GM18511 (cell line): Measurements from ENCODE around the gene DVL1.
"Not testable (repeated sequence)": the region's sequence is repeated elsewhere in the genome, so short reads cannot be mapped to it uniquely, and the experiment has no call there.

Experiments
- ATAC-seq: cut with Tn5 transposase; IDR thresholded peaks from one replicate; pipeline ENCODE4 v1.9.1; 2021; ENCODE audit warnings: mild to moderate bottlenecking, moderate library complexity; ENCODE audit not compliant: unreplicated experiment

The DVL1 gene

DNA sequence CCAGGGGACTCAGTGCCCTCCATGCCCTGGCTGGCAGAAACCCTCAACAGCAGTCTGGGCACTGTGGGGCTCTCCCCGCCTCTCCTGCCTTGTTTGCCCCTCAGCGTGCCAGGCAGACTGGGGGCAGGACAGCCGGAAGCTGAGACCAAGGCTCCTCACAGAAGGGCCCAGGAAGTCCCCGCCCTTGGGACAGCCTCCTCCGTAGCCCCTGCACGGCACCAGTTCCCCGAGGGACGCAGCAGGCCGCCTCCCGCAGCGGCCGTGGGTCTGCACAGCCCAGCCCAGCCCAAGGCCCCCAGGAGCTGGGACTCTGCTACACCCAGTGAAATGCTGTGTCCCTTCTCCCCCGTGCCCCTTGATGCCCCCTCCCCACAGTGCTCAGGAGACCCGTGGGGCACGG, 21.0 kb downstream of the DVL1 start:
- ATAC-seq, result no peak

DNA sequence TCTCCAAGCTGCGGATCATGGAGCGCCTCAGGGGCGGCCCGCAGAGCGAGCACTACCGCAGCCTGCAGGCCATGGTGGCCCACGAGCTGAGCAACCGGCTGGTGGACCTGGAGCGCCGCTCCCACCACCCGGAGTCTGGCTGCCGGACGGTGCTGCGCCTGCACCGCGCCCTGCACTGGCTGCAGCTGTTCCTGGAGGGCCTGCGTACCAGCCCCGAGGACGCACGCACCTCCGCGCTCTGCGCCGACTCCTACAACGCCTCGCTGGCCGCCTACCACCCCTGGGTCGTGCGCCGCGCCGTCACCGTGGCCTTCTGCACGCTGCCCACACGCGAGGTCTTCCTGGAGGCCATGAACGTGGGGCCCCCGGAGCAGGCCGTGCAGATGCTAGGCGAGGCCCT, 21.9 kb downstream of the DVL1 start:
- no peak for ATAC-seq

DNA sequence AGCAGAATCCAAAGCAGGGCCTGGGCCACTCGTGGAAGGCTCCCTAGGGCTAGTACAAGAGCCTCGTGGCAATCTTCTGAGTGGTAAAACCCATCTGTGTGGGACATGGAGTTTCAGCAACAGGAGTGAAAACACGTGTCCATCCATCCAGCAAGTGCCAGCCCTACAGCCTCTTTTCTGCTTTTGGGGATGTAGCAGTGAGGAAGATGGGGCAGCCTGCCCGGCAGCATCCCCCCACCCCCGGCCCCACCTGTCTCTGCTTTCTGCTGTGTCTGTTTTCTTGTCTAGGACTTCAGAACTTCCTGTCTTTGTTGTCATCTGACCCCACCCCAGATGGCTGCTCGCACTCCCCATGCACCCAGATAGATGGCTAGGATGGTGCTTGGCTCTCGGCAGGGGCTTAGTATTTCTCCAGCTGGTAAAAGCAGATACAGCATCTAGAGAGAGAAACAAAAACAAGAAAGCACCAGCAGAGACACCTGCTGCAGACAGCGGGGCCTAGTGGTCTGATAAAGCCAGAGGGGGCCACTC, 23.1 kb downstream of the DVL1 start:
- ATAC-seq, result no peak

DNA sequence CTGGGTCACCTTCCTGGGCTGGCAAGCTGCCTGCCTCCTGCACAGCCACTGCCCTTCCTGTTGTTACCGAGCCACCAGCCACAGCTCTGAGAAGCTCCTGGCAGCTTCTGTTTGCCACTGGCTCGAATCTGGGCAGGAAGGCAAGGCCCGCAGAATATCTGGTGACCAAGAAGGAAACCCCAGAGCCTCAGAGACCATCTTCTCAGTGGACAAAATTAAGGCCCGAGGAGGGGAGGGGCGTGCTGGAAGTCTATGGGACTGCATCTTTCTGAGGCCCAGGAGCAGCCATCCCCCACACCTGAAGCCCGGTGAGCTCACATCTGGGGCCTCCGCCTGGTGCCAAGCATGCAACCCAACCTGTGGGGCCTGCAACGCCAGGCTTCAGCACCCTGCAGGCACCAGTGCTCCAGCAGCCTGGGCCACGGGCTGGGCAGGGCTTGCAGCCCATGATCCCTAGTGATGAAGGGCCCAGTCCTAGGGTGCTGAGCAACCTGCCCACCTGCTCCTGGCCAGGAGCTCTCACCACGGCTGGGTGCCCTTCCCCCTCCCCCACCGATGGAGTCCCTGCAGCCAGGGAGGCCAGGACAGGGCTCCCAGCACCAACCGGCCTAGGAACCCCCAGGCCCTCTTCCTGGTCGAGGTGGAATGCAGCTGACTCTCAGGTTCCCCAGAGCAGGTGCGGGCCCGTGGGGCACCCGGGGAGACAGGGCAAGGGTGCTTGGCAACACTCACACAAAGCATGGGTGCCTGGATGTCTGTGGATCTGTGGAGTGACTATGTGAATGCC, 23.7 kb downstream of the DVL1 start:
- no peak for ATAC-seq

DNA sequence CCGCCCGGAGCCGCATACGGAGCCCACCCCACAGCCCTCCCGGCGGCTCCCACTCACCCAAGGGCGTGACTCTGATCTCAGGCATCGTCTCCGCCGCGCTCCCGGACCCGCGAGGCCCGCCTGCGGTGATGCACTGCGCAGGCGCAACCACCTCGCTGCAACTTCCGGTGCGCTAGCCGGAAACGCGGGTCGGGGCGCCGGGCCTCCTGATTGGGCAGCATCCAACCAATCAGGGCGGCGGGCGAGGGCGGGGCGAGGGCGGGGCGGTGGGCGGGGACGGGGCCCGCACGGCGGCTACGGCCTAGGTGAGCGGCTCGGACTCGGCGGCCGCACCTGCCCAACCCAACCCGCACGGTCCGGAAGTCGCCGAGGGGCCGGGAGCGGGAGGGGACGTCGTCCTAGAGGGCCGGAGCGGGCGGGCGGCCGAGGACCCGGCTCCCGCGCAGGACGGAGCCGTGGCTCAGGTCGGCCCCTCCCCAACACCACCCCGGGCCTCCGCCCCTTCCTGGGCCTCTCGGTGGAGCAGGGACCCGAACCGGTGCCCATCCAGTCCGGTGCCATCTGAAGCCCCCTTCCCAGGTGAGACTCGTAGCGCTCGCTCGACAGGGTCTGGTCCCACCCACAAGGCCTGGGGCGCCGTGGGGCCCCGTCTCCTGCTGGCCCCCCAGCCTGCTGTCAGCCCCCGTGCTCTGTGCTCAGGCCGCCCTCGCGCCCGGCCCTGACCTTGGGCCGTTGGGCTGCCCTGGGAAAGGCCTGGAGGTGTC, 24.5 kb downstream of the DVL1 start, which contains the start of the genes CPTP and INTS11:
CPTP (plus strand) TSS at position 279 of the 764 bp plus-strand sequence. CDS start 2,109 bp downstream, outside the sequence.
INTS11 (minus strand) TSS at position 137 of the 764 bp plus-strand sequence; CDS start at position 85, 52 bp downstream.
- ATAC-seq, result peak; percentile 84

DNA sequence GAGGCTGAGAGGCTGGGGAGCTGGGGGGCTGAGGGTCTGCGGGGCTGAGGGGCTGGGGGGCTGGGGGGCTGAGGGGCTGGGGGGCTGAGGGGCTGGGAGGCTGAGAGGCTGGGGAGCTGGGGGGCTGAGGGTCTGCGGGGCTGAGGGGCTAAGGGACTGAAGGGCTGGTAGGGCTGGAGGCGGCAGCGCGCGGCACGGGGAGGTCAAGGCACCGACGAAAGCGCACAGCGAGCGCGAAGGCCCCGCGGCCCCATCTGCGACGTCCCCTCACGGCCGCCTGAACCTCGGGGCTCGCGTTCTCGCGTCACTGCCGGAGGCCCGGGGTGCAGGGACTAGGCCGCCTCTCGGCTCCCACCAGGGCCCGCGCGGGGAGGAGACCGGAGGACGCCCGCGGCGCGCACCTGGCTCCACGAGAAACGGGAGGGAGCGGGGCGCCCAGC, 25.1 kb downstream of the DVL1 start:
- peak; percentile 28 for ATAC-seq

DNA sequence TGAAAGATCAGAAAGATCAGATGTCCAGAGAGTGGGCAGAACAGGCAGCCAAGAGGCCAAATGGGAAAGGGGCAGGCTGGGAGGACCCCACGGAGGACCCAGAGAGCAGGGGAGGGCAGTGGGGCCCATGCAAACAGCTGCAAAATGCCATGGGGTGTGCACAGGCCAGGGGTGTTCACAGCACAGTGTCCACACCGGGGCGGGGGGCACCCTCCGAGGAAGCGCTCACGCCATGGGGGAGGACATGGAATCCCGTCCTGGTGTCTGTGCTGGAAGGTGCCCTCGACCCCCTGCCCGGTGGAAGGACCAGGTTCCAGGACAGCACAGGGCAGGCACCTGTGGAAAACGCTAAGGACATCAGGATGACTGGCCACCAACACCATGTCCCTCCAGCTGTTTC, 26.3 kb downstream of the DVL1 start:
- no peak for ATAC-seq

DNA sequence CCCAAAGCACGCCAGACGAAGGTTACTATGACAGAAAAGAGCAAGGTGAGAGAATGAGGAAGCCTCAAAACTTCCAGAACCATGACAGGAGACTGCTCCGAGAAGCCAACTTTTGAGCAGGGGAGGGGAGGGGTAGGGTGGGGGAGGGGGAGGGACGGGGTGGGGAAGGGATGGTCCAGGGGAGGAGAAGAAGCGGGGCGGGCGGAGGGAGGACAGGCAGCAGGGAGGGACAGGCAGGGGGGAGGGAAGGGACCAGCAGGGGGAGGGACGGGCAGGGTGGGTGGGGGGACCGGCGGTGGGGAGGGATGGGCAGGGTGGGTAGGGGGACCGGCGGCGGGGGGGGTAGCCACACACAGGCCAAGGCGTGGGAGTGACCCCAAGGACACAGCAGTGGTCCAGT, 26.8 kb downstream of the DVL1 start:
- ATAC-seq, result no peak

DNA sequence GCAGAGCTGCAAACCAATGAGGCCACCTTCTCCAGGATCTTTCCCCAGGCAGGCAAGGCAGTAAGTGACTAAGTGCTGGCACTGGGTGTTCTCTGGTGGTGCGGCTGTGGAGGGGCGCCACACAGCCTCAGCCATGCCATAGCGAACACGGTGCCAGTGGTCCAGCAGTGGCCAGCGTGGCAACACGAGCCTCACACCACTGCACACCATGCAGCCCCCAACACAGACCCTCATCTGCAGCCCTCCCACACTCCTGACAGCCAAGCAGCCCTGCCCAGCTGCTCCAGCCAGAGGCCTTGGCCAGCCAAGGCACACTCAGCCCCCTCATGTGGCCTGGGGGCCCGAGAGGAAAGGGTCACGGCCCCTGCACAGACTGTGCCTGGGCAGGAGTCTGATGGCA, 27.7 kb downstream of the DVL1 start:
- ATAC-seq, result no peak

DNA sequence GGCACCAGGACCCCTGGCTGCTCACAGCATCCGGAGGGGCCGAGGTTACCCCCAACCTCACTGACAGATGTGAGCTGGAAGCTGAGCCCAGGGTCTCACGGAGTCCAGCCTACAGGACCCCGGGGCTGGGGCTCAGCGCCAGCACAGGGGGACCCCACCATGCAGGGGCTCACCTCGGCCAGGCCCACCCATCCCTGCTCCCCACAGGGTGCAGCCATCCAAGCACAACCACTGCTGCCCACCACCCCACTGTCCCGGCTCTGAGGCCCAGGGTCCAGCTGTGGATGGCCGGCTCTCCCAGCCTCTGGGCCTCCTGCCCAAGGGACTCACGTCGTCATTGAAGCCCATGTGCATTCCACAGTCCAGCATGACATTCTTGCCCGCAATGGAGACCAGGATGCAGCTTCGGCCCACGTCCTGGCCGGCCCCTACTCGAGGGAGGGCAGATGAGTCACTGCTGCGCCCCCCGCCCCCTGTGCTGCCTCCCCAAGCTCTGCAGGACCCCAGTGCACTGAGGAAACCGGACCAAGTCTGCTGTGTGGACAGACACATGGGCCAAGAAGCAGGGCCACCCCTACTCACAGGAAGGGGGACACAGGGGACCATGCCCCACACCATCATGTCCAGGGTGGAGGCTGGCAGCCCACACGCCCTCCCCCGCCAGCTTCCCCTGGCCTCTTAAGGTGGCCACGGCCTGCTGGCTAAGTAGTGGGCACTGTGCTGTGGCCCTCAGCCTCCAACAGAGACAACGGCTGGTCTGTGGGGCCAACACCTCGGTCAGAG, 28.4 kb downstream of the DVL1 start:
- no peak for ATAC-seq

DNA sequence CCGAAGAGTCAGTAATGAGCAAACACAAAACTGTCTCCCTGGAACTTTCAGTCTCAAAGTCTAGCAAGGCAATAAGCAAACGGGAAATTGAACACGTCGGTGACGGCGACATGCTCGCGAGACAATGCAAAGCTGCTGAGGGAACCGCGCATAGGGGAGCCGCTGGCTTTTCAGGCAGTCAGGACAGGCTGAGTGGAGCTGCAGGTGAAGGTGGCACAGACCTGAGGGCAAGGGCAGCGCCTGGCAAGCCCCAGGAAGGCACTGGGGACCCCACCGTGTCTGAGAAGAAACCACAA, 29.6 kb downstream of the DVL1 start:
- ATAC-seq, result no peak

DNA sequence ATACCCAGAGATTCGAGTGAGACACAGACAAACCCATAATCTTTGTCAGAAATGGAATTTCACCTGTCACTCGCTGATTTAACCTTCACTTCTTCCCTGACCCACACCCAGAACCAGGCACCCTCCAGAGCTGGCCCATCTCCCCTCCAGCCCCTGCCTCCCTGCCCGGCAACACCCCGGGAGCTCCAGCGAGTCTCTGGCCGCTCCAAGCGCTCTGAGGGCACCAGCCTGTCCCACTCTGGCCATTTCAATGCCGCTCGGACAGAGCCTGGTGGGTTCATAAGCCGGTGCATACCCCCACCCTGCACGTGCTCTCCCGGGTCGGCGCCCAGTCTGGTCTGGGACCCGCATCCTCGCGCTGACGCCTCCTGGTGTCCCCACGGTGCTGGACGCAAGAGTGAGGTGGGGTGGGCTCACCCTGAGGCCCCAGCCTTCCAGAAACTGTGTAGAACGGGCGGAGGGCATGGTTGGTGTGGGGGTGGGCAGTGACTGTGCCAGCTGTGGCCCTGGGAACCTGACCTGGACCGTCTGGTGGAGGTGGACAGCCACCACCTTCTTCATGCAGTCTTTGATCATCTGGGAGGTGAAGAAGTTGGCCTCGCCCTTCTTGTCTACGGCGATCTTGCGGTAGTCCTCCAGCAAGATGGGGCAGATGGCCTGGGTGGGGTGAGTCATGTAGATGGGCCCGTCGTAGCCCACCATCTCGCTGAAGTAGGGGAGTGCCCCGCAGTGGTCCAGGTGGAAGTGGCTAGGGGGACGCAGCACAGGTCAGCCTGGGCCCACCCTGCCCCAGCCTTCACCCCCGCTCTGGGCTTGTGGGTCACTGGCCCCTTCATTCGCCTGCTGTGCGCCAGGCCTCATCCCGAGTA, 30.2 kb downstream of the DVL1 start:
- no peak for ATAC-seq

DNA sequence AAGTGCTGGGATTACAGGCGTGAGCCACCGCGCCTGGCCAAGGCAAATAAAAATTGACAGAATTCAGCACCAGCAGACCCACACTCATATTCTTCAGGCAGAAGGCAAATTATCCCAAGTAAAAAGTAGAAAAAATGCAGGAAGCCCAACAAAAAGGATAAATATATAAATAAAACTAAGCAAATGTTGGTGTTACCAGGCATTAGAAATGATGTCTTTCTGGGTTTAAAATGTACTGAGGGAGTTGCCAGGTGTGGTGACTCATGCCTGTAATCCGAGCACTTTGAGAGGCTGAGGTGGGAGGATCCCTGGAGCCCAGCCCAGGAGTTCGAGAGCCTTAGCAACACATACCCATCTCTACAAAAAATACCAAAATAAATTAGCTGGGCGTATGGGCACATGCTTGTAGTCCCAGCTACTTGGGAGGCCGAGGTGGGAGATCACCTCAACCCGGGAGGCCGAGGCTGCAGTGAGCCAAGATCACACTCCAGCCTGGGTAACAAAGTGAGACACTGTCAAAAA, 31.0 kb downstream of the DVL1 start:
- no peak for ATAC-seq

DNA sequence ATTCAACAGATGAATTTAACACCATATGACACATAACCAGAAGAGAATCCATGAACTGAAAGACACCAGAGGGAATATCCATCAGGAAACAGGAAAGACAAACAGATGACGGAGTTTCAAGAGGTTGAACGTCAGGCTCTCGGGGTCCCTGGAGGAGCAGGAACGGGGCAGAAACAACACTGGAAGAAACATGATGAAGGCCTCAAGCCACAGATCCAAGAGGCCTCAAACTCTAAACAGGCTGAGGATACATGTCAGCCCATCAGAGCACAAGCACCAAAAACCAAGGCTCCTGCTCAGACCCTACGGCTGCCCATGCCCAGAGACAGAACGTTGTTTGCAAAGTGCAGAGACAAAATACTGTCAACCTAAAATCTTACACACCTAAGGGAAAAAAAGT, 31.8 kb downstream of the DVL1 start:
- ATAC-seq, result no peak

DNA sequence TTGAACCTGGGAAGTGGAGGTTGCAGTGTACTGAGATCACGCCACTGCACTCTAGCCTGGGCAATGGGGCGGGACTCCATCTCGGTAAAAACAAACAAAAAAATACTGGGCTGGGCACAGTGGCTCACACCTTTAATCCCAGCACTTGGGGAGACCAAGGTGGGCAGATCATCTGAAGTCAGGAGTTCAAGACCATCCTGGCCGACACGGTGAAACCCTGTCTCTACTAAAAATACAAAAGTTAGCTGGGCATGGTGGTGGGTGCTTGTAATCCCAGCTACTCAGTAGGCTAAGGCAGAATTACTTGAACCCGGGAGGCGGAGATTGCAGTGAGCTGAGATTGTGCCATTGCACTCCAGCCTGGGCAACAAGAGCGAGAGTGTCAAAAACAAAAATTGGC, 33.0 kb downstream of the DVL1 start:
- ATAC-seq, result not testable (repeated sequence)

DNA sequence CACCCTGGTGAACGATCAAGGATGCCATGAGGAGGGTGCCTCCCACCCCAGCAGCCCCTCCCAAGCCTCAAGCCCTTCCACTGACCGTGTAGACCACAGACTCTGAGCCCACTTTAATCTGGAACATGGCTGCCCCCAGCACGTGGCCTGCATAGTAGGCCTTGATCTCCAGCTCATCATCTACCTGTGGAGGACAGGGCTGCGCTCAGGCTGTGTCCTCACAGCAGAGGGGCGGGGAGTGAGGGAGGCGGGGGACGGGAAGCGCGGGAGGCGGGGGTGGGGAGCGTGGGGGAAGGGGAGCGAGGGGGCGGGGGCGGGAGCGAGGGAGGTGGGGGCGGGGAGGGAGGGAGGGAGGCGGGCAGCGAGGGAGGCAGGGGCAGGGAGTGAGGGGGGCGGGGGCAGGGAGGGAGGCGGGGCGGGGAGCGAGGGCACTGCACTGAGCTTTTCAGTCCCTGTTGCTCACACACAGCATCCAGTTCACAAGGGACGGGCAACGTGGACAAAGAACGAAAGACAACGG, 33.7 kb downstream of the DVL1 start:
- no peak for ATAC-seq

DNA sequence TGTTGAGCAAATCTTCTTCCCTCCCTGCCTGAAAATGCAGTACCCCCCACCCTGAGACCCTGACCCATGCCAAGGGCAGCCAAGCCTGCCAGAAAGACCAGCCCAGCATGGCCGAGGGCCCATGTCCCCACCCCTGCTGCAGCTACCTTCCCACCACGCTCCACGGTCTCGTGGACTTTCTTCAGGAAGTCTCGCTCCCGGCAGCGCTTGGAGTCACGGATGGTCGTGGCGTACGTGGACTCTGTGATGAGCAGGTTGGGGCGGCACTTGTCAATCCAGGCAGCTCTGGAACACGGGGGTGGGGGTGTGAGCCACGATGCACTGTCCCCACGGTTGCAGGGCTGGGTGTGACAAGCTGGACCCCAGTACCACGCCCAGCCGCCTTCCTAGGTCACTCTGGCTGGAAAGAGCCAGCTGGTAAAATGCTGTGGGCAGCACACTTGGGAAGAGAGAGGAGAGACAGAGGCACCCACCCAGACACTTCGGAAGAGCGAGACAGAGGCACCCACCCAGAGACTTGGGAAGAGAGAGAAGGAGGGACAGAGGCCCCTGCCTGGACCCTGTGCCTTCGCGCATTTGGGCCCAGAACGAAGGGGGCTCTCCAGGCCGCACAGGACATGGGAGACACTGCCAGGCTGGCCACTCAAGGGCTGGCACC, 34.4 kb downstream of the DVL1 start:
- ATAC-seq, result no peak

DNA sequence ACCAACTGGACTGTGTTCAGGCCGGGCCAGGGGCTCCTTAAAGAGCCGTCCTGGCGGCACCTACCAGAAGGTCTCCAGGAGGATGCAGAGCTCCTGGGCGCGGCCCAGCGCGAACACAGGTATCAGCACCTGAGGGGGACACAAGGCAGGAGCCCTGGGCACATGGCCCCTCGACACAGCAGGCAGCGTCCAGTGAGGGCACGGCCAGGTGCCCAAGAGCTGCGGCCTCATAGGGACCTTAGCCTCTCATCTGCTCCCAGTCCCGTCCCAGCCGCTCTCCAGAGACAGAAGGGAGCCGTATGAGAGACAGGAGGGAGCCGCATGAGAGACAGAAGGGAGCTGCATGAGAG, 35.0 kb downstream of the DVL1 start:
- ATAC-seq, result no peak

DNA sequence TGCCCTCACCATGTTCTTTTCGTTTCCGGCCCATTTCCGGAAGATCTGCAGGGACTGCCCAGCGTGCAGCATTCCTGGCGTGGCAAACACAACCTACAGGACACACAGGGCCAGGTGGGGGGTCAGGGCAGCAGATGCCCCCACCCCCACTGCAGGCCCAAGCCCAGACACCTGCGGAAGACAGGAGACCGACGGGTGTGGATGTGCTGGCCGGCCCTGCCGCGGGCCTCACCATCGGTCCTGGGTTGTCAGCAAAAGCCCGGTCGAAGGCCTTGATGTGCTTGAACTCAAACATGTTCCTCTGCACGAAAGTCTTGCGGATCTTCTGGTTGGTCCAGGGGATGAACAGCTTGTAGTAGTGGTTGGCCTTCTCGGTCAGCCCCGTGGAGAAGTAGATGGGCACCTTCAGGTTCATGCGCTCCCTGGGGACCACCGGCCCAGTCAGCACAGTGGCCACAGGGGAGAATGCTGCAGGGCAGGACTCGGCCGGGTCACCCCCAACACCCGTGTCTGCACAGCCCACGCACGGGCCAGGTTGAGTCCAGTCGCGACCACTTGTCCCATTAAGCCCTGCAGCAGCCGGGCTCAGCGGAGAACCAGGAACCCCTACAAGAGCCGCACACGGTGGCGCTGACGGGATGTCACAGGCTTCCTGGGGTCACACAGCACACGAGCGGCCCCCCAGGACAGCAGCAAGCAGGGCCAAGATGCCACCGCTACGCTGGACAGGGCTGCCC, 35.5 kb downstream of the DVL1 start:
- ATAC-seq, result no peak
